GM04504 (cell line): Measurements from ENCODE around the gene FOXR1.
"Not testable (repeated sequence)": the region's sequence is repeated elsewhere in the genome, so short reads cannot be mapped to it uniquely, and the experiment has no call there.

Experiments
- DNase-seq: peaks from one replicate; pipeline ENCODE4 v3.0.0-alpha.2; 2012; ENCODE audit warnings: low read depth

Gene FOXR1

DNA sequence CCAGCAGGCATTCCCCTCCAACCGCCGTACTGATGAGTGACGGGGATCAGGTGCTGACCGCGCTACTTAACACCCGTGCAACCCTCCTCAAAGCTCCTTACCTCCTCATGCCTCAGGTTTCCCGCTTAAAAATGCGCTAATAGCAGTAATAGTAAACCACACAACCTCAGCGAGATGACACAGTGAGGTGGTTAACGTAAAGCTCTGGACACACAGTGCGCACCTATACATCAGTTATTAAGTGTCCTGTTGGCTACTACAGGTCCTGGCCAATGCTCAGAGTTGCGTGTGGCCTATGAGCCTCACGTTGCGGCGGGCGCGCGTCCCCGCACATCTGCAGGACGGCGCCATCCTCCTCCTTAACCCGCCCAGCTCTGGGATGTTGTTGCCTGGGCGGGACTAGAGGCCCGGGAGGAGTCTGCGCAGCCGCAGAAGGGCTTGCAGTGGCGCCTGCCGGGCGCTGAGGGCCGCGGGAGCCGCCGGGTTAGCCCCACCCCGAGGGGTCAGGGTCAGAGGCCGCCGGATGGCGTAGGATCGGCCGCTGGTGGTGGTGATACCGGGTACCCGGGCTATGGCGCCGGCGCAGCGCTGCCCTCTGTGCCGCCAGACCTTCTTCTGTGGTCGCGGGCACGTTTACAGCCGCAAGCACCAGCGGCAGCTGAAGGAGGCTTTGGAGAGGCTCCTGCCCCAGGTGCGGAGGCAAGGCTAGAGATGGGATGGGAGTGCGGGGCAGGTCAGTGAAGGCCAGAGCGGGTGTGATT, 26.2 kb downstream of the FOXR1 start, which contains the start of gene CENATAC:
Gene CENATAC, plus strand, starts transcription at position 512 of the 761 bp plus-strand sequence. Its CDS starts 60 bp downstream, at position 572.
- peak; percentile 72 for DNase-seq

DNA sequence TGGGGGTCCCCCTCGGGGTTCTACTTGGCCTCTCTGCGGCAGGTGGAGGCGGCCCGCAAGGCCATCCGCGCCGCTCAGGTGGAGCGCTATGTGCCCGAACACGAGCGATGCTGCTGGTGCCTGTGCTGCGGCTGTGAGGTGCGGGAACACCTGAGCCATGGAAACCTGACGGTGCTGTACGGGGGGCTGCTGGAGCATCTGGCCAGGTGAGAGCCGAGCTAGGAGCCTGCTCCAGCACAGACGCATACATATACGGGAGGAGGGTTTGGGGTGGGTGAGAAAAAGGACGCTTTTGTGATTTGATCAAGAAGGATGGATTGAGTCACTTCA, 26.8 kb downstream of the FOXR1 start:
- no peak for DNase-seq

- DNase-seq = no peak
Observed at GRCh38 chr11:118998822-118999221, 27.3 kb downstream of the FOXR1 start.

DNA sequence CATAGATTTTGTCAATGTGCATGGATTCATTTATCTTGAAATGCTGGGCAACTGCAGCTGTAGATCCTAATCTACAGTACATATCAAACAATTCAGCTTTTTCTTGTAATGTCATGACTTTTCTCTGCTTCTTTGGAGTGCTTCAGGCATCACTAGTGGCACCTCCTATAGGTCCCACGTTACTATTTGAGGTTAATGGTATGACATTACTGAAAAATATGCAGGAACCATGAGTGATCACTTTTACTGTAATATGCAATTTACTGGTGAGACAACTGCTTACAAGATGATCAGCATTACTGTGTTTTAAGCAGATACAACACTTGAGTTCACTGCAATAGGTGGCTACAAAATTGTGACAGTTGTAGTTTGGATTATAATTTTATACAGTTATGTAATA, 29.3 kb downstream of the FOXR1 start:
- no peak for DNase-seq

GRCh38 chr11:119006656-119007055, 35.1 kb downstream of the FOXR1 start:
- DNase-seq = no peak

DNA sequence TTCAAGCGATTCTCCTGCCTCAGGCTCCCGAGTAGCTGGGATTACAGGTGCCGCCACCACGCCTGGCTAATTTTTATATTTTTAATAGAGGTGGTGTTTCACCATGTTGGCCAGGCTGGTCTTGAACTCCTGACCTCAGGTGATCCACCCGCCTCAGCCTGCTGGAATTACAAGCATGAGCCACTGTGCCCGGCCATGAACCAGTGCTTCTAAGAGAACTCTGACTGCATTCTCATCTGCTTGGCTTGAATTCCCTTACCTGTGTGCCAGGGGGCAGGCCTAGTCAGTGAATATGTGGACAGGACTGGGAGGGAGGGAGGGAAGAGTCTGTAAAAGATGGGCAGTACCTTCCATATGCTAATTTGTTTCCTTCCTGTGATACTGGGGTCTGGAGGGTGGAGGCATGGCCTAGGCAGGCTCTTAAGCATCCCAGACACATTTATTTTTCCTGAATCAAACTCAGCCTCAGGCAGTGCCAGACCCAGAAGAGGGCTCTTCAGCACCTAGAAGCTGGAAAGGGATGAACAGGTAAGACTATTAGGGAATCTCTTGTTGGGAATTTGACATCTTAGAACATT, 40.0 kb downstream of the FOXR1 start:
- no peak for DNase-seq

DNA sequence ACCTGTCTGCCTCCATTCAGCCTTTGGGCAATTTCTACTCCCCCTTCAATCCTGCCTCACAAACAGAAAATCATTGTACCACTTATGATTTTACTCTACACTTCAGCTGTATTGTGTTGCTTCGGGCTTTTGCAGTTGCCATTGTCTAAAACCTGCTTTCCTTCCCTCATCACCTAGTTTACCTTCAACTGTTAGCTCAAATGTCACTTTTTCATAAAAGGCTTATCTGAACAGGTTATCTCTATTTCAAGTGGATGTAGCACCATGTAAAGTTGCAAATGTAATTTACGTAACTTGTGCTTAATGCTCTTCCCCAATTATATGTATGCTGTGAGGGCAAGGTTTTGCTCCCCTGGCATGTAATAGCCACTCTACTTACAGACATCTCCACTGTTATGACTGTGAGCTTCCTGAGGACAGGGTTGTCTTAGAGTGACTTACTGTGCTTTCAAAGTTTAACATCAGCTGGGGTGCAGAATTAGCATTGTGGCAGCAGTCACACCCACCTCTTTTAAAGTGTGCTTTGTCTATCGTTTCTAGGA, 41.1 kb downstream of the FOXR1 start:
- no peak for DNase-seq

- no peak for DNase-seq
Observed at GRCh38 chr11:119014209-119014924, 42.8 kb downstream of the FOXR1 start.

DNA sequence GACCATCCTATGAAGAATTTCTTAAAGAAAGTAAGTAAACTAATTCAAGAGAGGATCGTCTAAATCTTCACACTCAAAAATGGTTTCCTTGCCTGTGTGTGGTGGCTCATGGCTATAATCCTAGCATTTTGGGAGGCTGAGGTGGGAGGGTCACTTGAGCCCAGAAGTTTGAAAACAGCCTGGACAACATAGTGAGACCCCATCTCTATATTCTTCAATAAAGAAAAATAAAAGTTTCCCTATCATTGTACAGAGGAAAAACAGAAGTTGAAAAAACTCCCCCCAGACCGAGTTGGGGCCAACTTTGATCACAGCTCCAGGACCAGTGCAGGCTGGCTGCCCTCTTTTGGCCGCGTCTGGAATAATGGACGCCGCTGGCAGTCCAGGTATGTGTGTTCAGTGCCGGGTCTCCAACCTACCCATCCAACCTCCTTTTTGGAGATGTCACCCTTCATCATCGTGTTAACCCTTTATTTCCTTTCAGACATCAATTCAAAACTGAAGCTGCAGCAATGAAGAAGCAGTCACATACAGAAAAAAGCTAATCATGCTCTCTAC, 43.6 kb downstream of the FOXR1 start:
- DNase-seq = no peak

GRCh38 chr11:119016216-119017009, 44.9 kb downstream of the FOXR1 start:
- no peak for DNase-seq

- not testable (repeated sequence) for DNase-seq
Observed at GRCh38 chr11:119017377-119017776, 45.8 kb downstream of the FOXR1 start.

- DNase-seq = peak; percentile 89
Observed at GRCh38 chr11:119018074-119018938, 46.7 kb downstream of the FOXR1 start, which contains the start of the genes RPS25 and TRAPPC4. TSS of gene RPS25 (minus strand) at chr11:119018343. CDS start at chr11:119018284, 59 bp downstream. TSS of gene TRAPPC4 (plus strand) at chr11:119018766. CDS start at chr11:119018796, 30 bp downstream.

DNA sequence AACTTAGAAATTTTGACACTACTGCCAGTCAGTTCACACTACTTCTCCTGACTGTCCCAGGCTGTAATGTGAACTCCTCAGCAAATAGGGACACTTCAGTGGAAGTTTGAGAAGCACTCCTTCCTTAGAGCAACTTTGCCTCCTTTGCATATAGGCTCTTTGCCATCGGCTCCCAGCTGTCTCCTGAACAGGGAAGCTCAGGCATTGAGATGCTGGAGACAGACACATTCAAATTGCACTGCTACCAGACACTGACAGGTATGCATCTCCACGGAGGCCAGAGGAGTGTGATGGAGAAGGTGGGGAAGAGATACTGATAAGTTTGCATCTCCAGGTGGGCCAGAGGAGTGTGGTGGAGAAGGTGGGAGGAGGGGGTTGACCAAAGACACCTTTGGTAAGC, 48.4 kb downstream of the FOXR1 start:
- no peak for DNase-seq

DNA sequence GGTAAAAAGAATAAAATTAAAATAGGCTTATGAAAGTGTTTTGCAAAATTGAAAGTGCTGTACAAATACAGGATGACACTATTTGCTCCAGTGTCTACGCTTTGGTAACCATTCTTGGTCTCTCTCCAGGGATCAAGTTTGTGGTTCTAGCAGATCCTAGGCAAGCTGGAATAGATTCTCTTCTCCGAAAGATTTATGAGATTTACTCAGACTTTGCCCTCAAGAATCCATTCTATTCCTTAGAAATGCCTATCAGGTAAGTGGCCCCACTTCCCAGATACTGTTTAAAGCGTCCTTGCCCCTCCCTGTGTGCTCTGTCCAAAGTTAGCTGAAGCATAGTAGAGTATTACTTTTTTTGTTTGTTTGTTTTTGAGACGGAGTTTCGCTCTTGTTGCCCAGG, 50.1 kb downstream of the FOXR1 start:
- DNase-seq = no peak

DNA sequence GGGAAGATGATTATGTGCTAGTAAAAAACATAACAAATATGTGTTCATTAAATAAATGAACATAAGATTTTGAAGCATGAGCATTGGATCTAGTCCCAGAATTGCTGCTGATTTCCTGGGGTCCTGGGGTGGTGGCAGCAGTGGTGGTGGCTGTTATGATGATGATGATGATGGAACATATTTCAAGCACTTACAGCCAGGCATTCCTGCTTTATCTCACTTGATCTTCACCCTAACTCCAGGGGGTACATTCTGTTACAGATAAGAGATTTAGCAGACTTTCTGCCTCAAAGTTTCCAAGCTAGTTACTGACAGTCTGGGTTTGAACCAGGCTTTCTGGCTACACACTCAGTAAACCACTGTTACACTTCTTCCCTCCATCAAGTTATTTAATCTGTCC, 52.2 kb downstream of the FOXR1 start:
- DNase-seq = no peak

DNA sequence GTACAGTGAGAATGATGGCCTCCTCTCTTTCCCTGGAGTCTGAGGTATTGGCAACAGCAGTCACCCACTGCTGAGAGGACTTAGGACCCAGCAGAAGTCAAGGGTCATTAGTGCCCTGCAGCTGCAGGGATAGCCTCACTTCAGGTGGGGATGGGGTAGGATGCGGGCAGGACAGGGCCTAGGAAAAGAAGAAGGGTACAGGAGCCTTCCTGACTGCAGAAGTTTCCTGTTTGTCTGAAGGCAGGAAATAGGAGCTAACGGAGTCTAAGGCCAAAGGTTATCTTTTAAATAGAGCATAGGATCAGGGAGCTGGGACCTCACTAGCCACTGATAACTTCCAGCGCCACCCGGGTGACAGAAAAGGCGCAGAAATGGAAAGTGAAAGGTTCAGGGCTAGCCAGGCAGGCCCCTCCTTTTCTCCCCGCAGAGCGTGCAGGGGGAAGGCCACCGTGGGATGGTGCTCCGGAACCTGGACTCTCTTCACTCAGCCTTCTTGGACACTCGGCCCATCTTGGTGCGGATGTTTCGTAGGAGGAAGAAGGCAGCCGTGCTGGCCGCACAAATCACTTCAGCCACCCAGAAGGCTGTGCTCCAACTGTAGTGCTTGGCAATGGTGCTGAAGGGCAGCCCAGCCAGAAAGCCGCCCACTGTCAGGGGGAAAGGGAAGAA, 53.0 kb downstream of the FOXR1 start:
- no peak for DNase-seq

DNA sequence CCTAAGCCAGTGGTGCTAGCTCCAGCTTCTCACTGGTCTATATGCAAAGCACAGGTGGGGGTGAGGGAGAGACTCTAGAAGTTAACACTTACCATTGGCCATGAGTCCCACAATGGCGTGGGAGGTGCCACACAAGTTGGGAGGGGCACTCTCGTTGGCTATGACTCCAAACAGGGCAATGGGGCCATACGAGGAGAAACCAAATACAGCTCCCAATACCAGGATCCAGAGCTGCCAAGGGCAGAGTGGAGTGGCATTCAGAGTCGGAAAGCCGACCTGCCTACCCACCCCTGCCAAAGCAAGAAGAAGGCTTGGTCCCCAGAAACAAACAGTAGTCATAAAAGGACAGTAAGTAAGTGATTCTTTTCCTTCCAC, 53.5 kb downstream of the FOXR1 start:
- no peak for DNase-seq

GRCh38 chr11:119025541-119025940, 54.0 kb downstream of the FOXR1 start:
- DNase-seq = no peak

GRCh38 chr11:119025978-119026766, 54.6 kb downstream of the FOXR1 start:
- DNase-seq = no peak
